Kidney epithelial cell (primary cell): ENCODE measurements around the gene SLC12A9. TPM values are rescaled to one million over a fixed set of nuclear protein-coding genes. Genes with fewer than 3 reads are reported as not detected.
"Not testable (repeated sequence)": the region's sequence is repeated elsewhere in the genome, so short reads cannot be mapped to it uniquely, and the experiment has no call there.

ENCODE experiments used
- DNase-seq: peaks from one replicate; pipeline ENCODE4 v3.0.0-alpha.2; 2010; ENCODE audit warnings: low read depth
- H3K27me3 ChIP-seq: 2 replicates; pipeline ENCODE4 v1.6.0; 2011; ENCODE audit warnings: low read length; ENCODE audit not compliant: control insufficient read depth, insufficient read depth
- H3K36me3 ChIP-seq: 2 replicates; pipeline ENCODE4 v1.5.1; 2011; ENCODE audit warnings: low read length; ENCODE audit not compliant: control insufficient read depth, insufficient read depth
- H3K4me3 ChIP-seq: 2 replicates; pipeline ENCODE4 v1.5.1; 2011; ENCODE audit warnings: low read depth, mild to moderate bottlenecking, control low read depth, low read length
- CTCF ChIP-seq: IDR thresholded peaks from 2 replicates; pipeline ENCODE4 v1.5.1; 2011; ENCODE audit warnings: mild to moderate bottlenecking, moderate library complexity, low read length, control low read depth, inconsistent platforms; ENCODE audit not compliant: insufficient read depth, poor library complexity, severe bottlenecking
- total RNA-seq: library from RNA; depleted of rRNA; stranded (reverse); fragments of >200 nt; gene quantifications from 2 replicates; pipeline ENCODE4 v1.2.3, GENCODE V29; 2015

SLC12A9 gene
- total RNA-seq, 1 donor from 2014 or later: 15.7 TPM

GRCh38 chr7:100839361-100839760 lies 13.2 kb upstream of the SLC12A9 start:
- no peak for TF ChIP-seq CTCF
- DNase-seq: no peak
- no peaks in the 10 kb centered on the region for H3K27me3 ChIP-seq
- H3K4me3 ChIP-seq: no peak overlapping the region
- no peaks in the 10 kb centered on the region for H3K36me3 ChIP-seq

DNA sequence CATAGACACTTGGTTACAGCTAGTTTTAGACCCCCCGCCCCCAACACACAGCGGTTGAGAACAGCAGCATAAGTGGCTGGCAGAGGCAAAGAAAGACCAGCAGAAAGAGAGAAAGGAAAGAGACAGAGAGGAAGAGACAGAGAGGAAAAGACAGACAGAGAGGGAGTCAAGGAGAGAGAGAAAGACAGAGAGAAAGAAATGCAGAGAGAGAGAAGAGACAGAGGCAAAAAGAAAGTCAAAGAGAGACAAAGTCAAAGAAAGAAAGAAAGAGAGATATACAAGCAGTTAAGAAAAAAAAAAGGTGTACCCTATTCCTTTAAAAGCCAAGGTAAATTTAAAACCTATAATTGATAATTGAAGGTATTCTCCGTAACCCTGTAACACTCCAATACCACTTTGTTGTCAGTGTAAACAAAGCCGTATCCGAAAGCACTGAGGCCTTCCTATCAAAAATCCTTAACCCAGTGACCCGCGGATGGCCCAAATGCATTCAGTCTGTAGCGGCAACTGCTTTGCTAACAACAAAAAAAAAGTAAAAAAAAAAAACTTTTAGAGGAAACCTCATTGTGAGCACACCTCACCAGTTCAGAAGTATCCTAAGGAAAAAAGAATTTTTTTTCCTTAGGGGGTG lies 11.9 kb upstream of the SLC12A9 start:
- H3K27me3 ChIP-seq: no peaks in the 10 kb centered on the region
- no peak for DNase-seq
- H3K36me3 ChIP-seq: no peaks in the 10 kb centered on the region
- no peak overlapping the region for H3K4me3 ChIP-seq
- TF ChIP-seq CTCF: no peak

DNA sequence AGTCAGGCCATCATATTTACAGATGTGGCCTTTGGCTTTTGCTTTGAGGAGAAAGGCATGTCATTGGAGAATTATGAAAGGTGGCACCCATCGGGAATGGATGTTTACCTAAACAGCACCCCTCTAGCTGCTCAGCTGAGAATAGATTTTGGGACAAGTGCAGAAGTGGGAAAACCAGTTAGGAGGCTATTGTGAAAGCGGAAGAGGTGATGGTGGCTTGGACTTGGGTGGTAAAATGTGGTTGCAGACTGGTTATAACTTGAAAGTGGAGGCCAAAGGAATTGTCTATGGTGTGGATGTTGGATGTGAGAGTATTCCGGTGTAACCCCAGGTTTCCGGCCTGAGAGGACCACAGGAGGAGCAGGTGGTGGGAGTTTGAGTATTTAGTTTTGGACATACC lies 5.2 kb upstream of the SLC12A9 start:
- TF ChIP-seq CTCF: no peak
- no peak for DNase-seq

GRCh38 chr7:100854146-100854895 lies 1.8 kb downstream of the SLC12A9 start:
- H3K4me3 ChIP-seq: no peak overlapping the region
- no peak for TF ChIP-seq CTCF
- no peak for DNase-seq
- H3K36me3 ChIP-seq: no peaks in the 10 kb centered on the region
- H3K27me3 ChIP-seq: no peaks in the 10 kb centered on the region

More for the DNA sequence above, 5.2 kb upstream of the SLC12A9 start:
- H3K36me3 ChIP-seq: no peaks in the 10 kb centered on the region
- no peak overlapping the region for H3K4me3 ChIP-seq
- no peaks in the 10 kb centered on the region for H3K27me3 ChIP-seq

GRCh38 chr7:100854899-100855298 lies 2.4 kb downstream of the SLC12A9 start:
- DNase-seq, H3K36me3 ChIP-seq, H3K4me3 ChIP-seq: not testable (repeated sequence)

GRCh38 chr7:100855515-100855914 lies 3.0 kb downstream of the SLC12A9 start:
- no peak for TF ChIP-seq CTCF
- no peaks in the 10 kb centered on the region for H3K27me3 ChIP-seq
- no peak overlapping the region for H3K4me3 ChIP-seq
- H3K36me3 ChIP-seq: no peaks in the 10 kb centered on the region
- no peak for DNase-seq

More at GRCh38 chr7:100854899-100855298, 2.4 kb downstream of the SLC12A9 start:
- H3K27me3 ChIP-seq: not testable (repeated sequence)
